HAP-1 (cell line): Measurements from ENCODE around the gene USP35.
A peak's percentile ranks its signal among the peaks of the same experiment; 100 is the strongest.

Experiments used
- DNase-seq, 2 experiments: peaks; one replicate each; pipeline ENCODE4 v3.0.0-alpha.2; 2016 to 2020; ENCODE audit warnings: low spot score in 2 of 2
- H3K27me3 ChIP-seq: fragments of 250-450 bp; sonication (Bioruptor Pico); 2 replicates; pipeline ENCODE4 v1.5.1; 2020; ENCODE audit warnings: low read depth, mild to moderate bottlenecking, moderate library complexity
- H3K36me3 ChIP-seq: fragments of 250-450 bp; sonication (Bioruptor Pico); replicated peaks from 2 replicates; pipeline ENCODE4 v1.5.1; 2020; ENCODE audit warnings: mild to moderate bottlenecking
- H3K4me1 ChIP-seq: fragments of 250-450 bp; sonication (Bioruptor Pico); 2 replicates; pipeline ENCODE4 v1.5.1; 2020; ENCODE audit warnings: mild to moderate bottlenecking
- H3K4me3 ChIP-seq: fragments of 250-450 bp; sonication (Bioruptor Pico); 2 replicates; pipeline ENCODE4 v1.5.1; 2020; ENCODE audit warnings: mild to moderate bottlenecking, moderate library complexity
- H3K9me3 ChIP-seq: fragments of 250-450 bp; sonication (Bioruptor Pico); 2 replicates; pipeline ENCODE4 v1.5.1; 2020; ENCODE audit warnings: mild to moderate bottlenecking, moderate library complexity
- in situ Hi-C: fragments of 300-500 bp; cut with MboI; formaldehyde crosslinking; loops from 3 replicates; pipeline ENCODE4 v1.14.3; 2020; ENCODE audit warnings: low sequenced_read_pairs, inconsistent platforms, mixed read lengths

The USP35 gene

GRCh38 chr11:78234006-78234405, 45.3 kb downstream of the USP35 start:
- in situ Hi-C loops = no loop called here
- no peak overlapping the region for H3K4me3 ChIP-seq
- no peaks in the 10 kb centered on the region for H3K4me1 ChIP-seq
- H3K27me3 ChIP-seq = no peaks in the 10 kb centered on the region
- no peaks in the 10 kb centered on the region for H3K9me3 ChIP-seq
- DNase-seq = no peak
- H3K36me3 ChIP-seq = no peaks in the 10 kb centered on the region

DNA sequence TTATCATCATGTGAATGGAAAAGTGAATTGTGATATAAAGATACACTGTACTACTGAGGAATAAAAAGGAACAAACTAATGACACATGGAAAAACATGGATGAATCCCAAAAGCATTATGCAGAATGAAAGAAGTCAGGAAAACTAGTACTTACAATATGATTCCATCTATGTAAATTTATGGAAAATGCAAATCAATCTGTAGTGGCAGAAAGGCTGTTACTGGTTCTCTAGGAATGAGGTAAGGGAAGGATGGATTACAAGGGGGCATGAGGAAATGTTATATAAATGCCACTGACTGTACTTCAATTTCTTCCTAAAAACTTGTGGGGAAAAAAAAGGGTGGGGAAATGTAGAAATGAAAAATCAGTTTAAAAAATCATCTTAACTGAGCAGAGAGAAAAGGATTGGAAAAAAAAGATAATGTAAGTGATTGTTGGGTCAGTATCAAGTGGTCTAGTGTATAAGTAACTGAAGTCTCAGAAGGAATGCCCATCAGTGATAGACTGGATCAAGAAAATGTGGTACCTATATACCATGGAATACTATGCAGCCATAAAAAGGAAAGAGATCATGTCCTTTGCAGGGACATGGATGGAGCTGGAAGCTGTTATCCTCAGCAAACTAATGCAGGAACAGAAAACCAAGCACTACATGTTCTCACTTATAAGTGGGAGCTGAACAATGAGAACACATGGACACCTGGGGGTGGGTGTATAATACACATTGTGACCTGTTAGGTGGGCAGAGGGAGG, 48.8 kb downstream of the USP35 start:
- Histone ChIP-seq H3K36me3 (no peaks in the 10 kb centered on the region), H3K27me3 (no peaks in the 10 kb centered on the region), H3K9me3 (0 out of 2 replicates have a peak, but pooled peaks cover 2% of the 10 kb centered on the region), H3K4me1 (no peaks in the 10 kb centered on the region), H3K4me3 (no peak overlapping the region)
- in situ Hi-C loops = no loop called here
- no peak for DNase-seq

DNA sequence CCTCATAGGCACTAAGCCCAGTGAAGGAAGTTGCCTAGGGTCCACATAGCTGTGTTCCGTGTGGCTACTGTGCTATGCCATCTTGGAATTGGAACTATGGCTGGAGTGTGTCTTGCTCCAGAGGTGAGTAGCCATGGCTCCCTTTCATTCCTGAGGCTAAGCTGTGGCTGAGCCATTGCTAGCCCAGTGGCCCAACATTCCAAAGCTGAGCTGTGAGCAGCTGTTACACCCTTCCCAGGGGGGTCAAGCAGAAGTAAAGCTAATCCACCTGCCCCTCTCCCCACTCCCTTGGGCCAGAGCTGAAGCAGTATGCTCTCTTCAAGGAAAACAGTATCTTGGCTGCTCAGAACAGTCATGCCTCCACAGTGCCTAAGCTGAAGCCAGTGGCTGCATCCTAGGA, 51.1 kb downstream of the USP35 start:
- peaks cover 2% of the 10 kb centered on the region for H3K4me1 ChIP-seq
- H3K9me3 ChIP-seq = 0 out of 2 replicates have a peak, but pooled peaks cover 3% of the 10 kb centered on the region
- no peaks in the 10 kb centered on the region for H3K36me3 ChIP-seq
- DNase-seq = no peak
- in situ Hi-C loops = no loop called here
- H3K4me3 ChIP-seq = no peak overlapping the region
- no peaks in the 10 kb centered on the region for H3K27me3 ChIP-seq

DNA sequence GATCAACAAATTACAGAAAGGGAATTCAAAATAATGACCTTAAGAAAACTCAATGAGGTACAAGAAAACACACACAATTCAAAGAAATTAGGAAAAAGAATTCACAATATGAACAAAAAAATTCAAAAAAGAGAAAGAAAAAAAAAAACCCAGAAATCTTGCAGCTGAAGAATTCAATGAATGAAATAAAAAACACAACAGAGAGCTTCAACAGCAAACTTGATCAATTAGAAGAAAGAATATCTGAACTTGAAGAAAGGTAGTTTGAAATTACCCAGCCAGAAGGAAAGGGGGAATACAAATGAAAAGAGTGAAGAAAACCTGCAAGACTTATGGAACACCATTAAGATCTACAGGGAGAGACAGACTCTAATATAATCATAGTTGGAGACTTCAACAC, 52.8 kb downstream of the USP35 start:
- Histone ChIP-seq H3K4me1 (peaks cover 5% of the 10 kb centered on the region), H3K36me3 (no peaks in the 10 kb centered on the region), H3K27me3 (no peaks in the 10 kb centered on the region), H3K9me3 (0 out of 2 replicates have a peak, but pooled peaks cover 3% of the 10 kb centered on the region), H3K4me3 (no peak overlapping the region)
- no peak for DNase-seq
- in situ Hi-C loops = no loop called here

GRCh38 chr11:78244080-78244479, 55.4 kb downstream of the USP35 start:
- in situ Hi-C loops = no loop called here
- DNase-seq = no peak
- Histone ChIP-seq H3K36me3 (peaks cover 13% of the 10 kb centered on the region), H3K9me3 (0 out of 2 replicates have a peak, but pooled peaks cover 3% of the 10 kb centered on the region), H3K27me3 (no peaks in the 10 kb centered on the region), H3K4me1 (peaks cover 5% of the 10 kb centered on the region), H3K4me3 (no peak overlapping the region)

DNA sequence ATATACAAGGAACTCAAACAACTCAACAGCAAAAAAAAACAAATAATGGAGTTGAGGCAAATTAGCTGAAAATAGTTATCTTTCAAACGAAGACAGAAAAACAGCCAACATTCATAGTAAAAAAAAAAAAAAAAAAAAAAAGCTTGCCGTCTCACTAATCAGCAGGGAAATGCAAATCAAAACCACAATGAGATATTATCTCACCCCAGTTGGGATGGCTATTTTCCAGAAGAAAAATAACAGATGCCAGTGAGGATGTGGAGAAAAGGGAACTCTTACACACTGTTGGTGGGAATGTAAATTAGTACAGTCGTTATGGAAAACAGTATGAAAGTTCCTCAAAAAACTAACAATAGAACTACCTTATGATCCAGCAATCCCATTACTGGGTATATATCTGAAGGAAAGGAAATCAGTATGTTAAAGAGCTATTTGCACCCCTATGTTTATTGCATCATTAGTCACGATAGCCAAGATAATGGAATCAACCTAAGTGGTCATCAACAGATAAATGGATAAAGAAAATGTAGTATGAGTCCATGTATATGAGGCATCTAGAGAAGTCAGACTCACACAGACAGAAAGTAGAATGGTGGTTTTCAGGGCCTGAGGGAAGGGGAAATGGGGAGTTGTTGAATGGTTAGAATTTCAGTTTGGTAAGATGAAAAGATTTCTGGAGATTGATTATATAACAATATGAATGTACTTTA, 56.0 kb downstream of the USP35 start:
- H3K36me3 ChIP-seq = peaks cover 17% of the 10 kb centered on the region

DNA sequence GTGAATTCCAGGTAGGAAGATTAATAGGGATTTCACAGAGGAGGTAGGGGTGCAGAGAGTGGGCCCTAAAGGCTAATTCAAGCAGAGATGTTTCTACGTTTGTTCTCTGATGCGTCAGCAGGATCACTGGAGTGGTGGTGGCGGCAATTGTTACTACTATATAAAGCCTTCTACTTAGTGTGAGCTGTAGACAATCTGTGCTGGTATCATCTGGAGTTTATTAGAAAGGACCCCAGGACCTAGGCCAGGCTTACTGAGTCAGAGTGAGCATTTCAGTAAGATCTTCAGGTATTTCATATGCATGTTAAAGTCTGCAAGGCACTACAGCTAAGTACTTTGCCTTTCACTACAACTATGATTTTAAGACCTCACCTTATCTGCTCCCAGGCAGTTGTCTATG, 59.5 kb downstream of the USP35 start:
- no peaks in the 10 kb centered on the region for H3K27me3 ChIP-seq
- no peak for DNase-seq
- H3K36me3 ChIP-seq = peaks cover 17% of the 10 kb centered on the region
- H3K4me1 ChIP-seq = peaks cover 13% of the 10 kb centered on the region
- no peak overlapping the region for H3K4me3 ChIP-seq
- in situ Hi-C loops = no loop called here
- H3K9me3 ChIP-seq = no peaks in the 10 kb centered on the region

More for the DNA sequence above, 56.0 kb downstream of the USP35 start:
- 0 out of 2 replicates have a peak, but pooled peaks cover 3% of the 10 kb centered on the region for H3K9me3 ChIP-seq
- no peak overlapping the region for H3K4me3 ChIP-seq
- in situ Hi-C loops = no loop called here
- no peaks in the 10 kb centered on the region for H3K27me3 ChIP-seq
- peaks cover 5% of the 10 kb centered on the region for H3K4me1 ChIP-seq
- DNase-seq = no peak

DNA sequence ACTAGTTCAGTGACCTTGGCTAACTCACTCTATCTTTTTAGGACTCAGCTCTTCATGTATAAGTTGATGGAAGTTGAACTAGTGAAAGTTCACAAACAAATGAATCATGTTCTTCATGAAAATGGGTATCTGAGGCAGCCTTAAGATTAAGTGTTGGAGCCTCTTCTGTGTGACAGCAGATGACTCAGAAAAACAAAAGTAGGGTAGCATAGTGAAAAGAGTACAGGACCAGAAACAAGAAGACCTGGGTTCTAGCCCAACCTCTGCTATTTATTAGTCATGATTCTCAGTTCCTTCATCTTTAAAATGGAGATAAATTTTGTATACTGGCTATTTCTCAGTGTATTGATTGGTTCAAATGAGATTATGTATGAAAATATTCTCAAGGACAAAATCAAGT, 60.2 kb downstream of the USP35 start:
- Histone ChIP-seq H3K27me3 (no peaks in the 10 kb centered on the region), H3K9me3 (no peaks in the 10 kb centered on the region), H3K4me1 (peaks cover 13% of the 10 kb centered on the region), H3K4me3 (no peak overlapping the region), H3K36me3 (peaks cover 17% of the 10 kb centered on the region)
- in situ Hi-C loops = no loop called here
- no peak for DNase-seq

DNA sequence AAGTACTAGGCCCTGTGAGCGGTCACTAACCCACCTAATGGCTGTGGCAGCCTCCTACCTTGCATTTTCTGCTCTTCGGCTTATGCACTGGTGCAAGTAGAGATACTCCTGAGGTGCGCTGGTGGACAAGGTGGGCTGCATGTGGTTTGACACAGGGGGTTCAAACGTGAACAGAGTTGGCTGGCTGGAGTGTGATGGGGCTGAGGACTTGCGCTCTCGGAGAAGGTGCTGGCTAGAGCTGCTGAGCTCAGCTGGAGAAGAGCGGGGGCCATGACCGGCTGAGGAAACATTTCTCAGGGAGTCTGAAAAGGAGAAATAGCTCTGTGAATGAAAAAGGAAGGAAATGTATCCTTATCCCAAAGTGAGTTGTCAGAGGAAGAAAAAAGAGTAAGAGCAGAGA, 61.4 kb downstream of the USP35 start:
- Histone ChIP-seq H3K9me3 (no peaks in the 10 kb centered on the region), H3K4me3 (no peak overlapping the region), H3K36me3 (peaks cover 17% of the 10 kb centered on the region), H3K4me1 (peaks cover 9% of the 10 kb centered on the region), H3K27me3 (no peaks in the 10 kb centered on the region)
- DNase-seq = no peak
- in situ Hi-C loops = no loop called here

- Histone ChIP-seq H3K4me3 (no peak overlapping the region), H3K36me3 (peaks cover 17% of the 10 kb centered on the region), H3K27me3 (no peaks in the 10 kb centered on the region), H3K4me1 (peaks cover 9% of the 10 kb centered on the region), H3K9me3 (no peaks in the 10 kb centered on the region)
- in situ Hi-C loops = no loop called here
- peak in 1 of 2 experiments; percentile 53 for DNase-seq
Observed at GRCh38 chr11:78251083-78251775, 62.5 kb downstream of the USP35 start.

DNA sequence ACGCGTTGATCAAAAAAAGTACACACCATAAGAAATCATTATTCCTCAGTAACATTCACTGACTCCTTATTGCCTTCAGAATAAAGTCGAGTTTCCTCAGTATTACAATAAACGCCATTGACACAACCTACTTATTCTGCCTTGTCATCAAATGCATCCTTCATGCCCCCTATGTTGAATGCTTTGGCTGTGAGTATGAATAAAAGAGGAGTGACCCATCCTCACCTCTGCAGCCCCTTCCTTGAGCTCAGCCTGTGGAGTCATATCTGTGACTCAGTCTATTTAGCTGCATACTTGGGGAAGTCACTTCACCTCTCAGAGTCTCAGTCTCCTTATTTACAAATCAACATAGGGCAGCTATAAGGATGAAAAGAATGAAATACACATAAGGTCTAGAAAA, 65.1 kb downstream of the USP35 start:
- Histone ChIP-seq H3K4me3 (no peak overlapping the region), H3K27me3 (no peaks in the 10 kb centered on the region), H3K4me1 (peaks cover 9% of the 10 kb centered on the region), H3K9me3 (no peaks in the 10 kb centered on the region), H3K36me3 (peaks cover 7% of the 10 kb centered on the region)
- in situ Hi-C loops = no loop called here
- no peak for DNase-seq

DNA sequence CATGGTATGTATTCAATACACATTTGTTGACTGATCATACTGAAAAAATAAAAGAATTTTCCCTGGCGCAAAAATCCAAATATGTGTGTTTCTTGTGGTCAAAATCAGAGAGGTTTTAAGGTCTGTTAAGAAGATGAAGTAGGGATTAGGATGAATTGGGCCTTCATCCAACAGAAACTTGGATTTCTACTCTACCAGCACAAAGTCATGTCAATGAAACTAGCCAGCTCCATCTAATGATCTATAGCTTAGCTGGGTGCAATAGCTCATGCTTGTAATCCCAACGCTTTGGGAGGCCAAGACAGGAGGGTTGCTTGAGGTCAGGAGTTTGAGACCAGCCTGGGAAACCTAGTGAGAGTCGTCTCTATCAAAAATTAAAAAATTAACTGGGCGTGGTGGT, 65.5 kb downstream of the USP35 start:
- Histone ChIP-seq H3K27me3 (no peaks in the 10 kb centered on the region), H3K36me3 (peaks cover 2% of the 10 kb centered on the region)

DNA sequence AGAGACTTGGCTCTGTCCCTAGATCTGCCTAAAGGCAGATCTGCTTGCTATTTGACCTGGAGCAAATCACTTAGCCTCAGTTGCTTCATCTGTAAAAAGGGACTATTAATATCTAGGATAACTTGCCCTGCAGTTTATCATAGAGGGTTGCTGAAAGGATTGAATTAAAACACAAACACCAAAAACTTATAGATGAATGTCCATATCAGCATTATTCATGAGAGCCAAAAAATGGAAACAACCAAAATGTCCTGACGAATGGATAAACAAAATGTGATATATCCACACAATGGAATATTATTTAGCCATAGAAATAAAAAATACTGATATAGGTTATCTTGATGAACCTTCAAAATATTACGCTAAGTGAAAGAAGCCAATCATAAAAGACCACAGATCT, 67.2 kb downstream of the USP35 start:
- no peak overlapping the region for H3K4me3 ChIP-seq
- no peak for DNase-seq
- no peaks in the 10 kb centered on the region; the same call in 1 of the 2 replicates for H3K36me3 ChIP-seq
- H3K9me3 ChIP-seq = no peaks in the 10 kb centered on the region
- H3K27me3 ChIP-seq = no peaks in the 10 kb centered on the region
- H3K4me1 ChIP-seq = peaks cover 9% of the 10 kb centered on the region
- in situ Hi-C loops = no loop called here

More for the DNA sequence above, 65.5 kb downstream of the USP35 start:
- no peak for DNase-seq
- Histone ChIP-seq H3K9me3 (no peaks in the 10 kb centered on the region), H3K4me3 (no peak overlapping the region), H3K4me1 (peaks cover 9% of the 10 kb centered on the region)
- in situ Hi-C loops = no loop called here

DNA sequence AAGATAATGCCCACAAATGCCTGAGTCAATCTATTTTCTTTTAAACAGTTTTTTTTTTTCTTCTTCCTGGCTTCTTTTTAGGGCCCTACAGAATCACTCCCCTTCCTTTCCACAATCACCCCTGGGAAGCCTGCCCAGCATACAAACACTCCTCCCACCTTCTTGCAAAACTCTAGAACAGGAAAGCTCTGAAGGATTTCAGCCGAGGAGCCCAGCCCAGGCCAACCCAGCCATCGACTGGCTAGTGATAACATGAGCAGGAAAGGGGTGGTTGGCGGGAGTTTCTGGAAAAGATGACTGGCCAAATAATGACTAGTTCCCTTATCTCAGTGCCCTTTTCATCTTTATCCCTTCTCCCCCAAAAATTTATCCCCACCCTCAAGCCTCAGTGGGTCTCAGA, 68.2 kb downstream of the USP35 start:
- H3K4me3 ChIP-seq = no peak overlapping the region
- no peaks in the 10 kb centered on the region; the same call in 1 of the 2 replicates for H3K36me3 ChIP-seq
- no peaks in the 10 kb centered on the region for H3K27me3 ChIP-seq
- no peaks in the 10 kb centered on the region for H3K9me3 ChIP-seq
- H3K4me1 ChIP-seq = no peaks in the 10 kb centered on the region; the same call in none of the 2 replicates
- no peak for DNase-seq
- in situ Hi-C loops = no loop called here
